HEK293T (cell line): Measurements from ENCODE around the gene LMF1.

ENCODE experiments used
- CTCF ChIA-PET: fragments of 350-600 bp; formaldehyde crosslinking; extraction: SDS; loops from one replicate; lab custom pipeline; 2021; ENCODE audit warnings: antibody characterized with exemption, inconsistent platforms; lab: Yijun Ruan, JAX
- POLR2A ChIA-PET: fragments of 350-600 bp; formaldehyde crosslinking; extraction: SDS; loops from one replicate; lab custom pipeline; 2020; ENCODE audit warnings: antibody characterized with exemption, inconsistent platforms; lab: Yijun Ruan, JAX
- DNase-seq: peaks from one replicate; pipeline ENCODE4 v3.0.0; 2012; ENCODE audit warnings: mixed read lengths; ENCODE audit errors: extremely low spot score
- ARNT ChIP-seq: fragments of 450-650 bp; IDR thresholded peaks from 2 replicates; pipeline ENCODE4 v1.6.1; 2017; ENCODE audit warnings: mild to moderate bottlenecking
- BHLHE40 ChIP-seq: fragments of 450-650 bp; IDR thresholded peaks from 2 replicates; pipeline ENCODE4 v1.6.1; 2016; ENCODE audit warnings: mild to moderate bottlenecking, moderate library complexity, borderline replicate concordance
- CTBP1 ChIP-seq: fragments of 450-650 bp; IDR thresholded peaks from 2 replicates; pipeline ENCODE4 v1.6.1; 2016; ENCODE audit warnings: borderline replicate concordance
- ELF4 ChIP-seq: fragments of 450-650 bp; IDR thresholded peaks from 2 replicates; pipeline ENCODE4 v1.6.1; 2017; ENCODE audit warnings: antibody characterized with exemption
- FOXA1 ChIP-seq: fragments of 450-650 bp; IDR thresholded peaks from 2 replicates; pipeline ENCODE4 v1.6.1; 2016; ENCODE audit warnings: mild to moderate bottlenecking
- FOXK2 ChIP-seq: fragments of 450-650 bp; IDR thresholded peaks from 2 replicates; pipeline ENCODE4 v1.6.1; 2016; ENCODE audit warnings: mild to moderate bottlenecking
- FOXM1 ChIP-seq: fragments of 450-650 bp; IDR thresholded peaks from 2 replicates; pipeline ENCODE4 v1.6.1; 2017; ENCODE audit warnings: mild to moderate bottlenecking, borderline replicate concordance
- HDGF ChIP-seq: fragments of 450-650 bp; IDR thresholded peaks from 2 replicates; pipeline ENCODE4 v1.6.1; 2017; ENCODE audit warnings: antibody characterized with exemption, borderline replicate concordance
- L3MBTL2 ChIP-seq: fragments of 450-650 bp; conservative IDR thresholded peaks from 2 replicates; pipeline ENCODE4 v1.6.1; 2016; ENCODE audit warnings: mild to moderate bottlenecking
- LEF1 ChIP-seq: fragments of 450-650 bp; IDR thresholded peaks from 2 replicates; pipeline ENCODE4 v1.6.1; 2017; ENCODE audit warnings: mild to moderate bottlenecking, borderline replicate concordance
- NFRKB ChIP-seq: fragments of 450-650 bp; IDR thresholded peaks from 2 replicates; pipeline ENCODE4 v1.6.1; 2016; ENCODE audit warnings: mild to moderate bottlenecking, moderate library complexity
- PKNOX1 ChIP-seq: fragments of 450-650 bp; IDR thresholded peaks from 2 replicates; pipeline ENCODE4 v1.6.1; 2016
- SP1 ChIP-seq: fragments of 450-650 bp; IDR thresholded peaks from 2 replicates; pipeline ENCODE4 v1.6.1; 2017
- SUZ12 ChIP-seq: fragments of 450-650 bp; IDR thresholded peaks from 2 replicates; pipeline ENCODE4 v1.6.1; 2016; ENCODE audit warnings: mild to moderate bottlenecking
- TARDBP ChIP-seq: fragments of 450-650 bp; IDR thresholded peaks from 2 replicates; pipeline ENCODE4 v1.6.1; 2016
- ZNF384 ChIP-seq: fragments of 450-650 bp; IDR thresholded peaks from 2 replicates; pipeline ENCODE4 v1.6.1; 2016

The LMF1 gene

GRCh38 chr16:893360-893759 is 77.4 kb downstream of the LMF1 start:
- DNase-seq, result no peak
- POLR2A ChIA-PET, result no interaction called here
- CTCF ChIA-PET, result no interaction called here
- TF ChIP-seq FOXK2 (no peak), ELF4 (no peak), LEF1 (no peak), SUZ12 (no peak), NFRKB (no peak), PKNOX1 (no peak), TARDBP (no peak), FOXM1 (no peak), ARNT (no peak), FOXA1 (no peak)

- ChIA-PET CTCF (no interaction called here), POLR2A (no interaction called here)
- no peak for DNase-seq
- TF ChIP-seq SUZ12 (no peak), ELF4 (no peak), FOXM1 (no peak), FOXK2 (no peak), NFRKB (no peak), CTBP1 (no peak), TARDBP (no peak), ARNT (no peak), ZNF384 (no peak), LEF1 (no peak), SP1 (no peak), PKNOX1 (no peak), L3MBTL2 (no peak), FOXA1 (no peak), BHLHE40 (no peak), HDGF (no peak)
These were observed 78.1 kb downstream of the LMF1 start for GRCh38 chr16:892536-893255.

- CTCF ChIA-PET, result no interaction called here
- TF ChIP-seq TARDBP, result no peak
- TF ChIP-seq BHLHE40, result no peak
- no peak for TF ChIP-seq FOXA1
- TF ChIP-seq SP1, result no peak
- TF ChIP-seq SUZ12, result no peak
- no peak for TF ChIP-seq CTBP1
- TF ChIP-seq NFRKB, result no peak
- no peak for TF ChIP-seq ZNF384
- TF ChIP-seq FOXM1, result no peak
- TF ChIP-seq FOXK2, result no peak
- no peak for TF ChIP-seq PKNOX1
- TF ChIP-seq ARNT, result no peak
- TF ChIP-seq LEF1, result no peak
- TF ChIP-seq ELF4, result no peak
- TF ChIP-seq HDGF, result no peak
- POLR2A ChIA-PET, result no interaction called here
- DNase-seq, result no peak
These were observed 78.8 kb downstream of the LMF1 start for GRCh38 chr16:892006-892405.

- TF ChIP-seq SUZ12 (no peak), FOXA1 (no peak), PKNOX1 (no peak), BHLHE40 (no peak), ELF4 (no peak), HDGF (no peak), NFRKB (no peak), FOXM1 (no peak), L3MBTL2 (no peak), ARNT (no peak), FOXK2 (no peak), TARDBP (no peak), ZNF384 (no peak), SP1 (no peak)
- no peak for DNase-seq
- ChIA-PET CTCF (no interaction called here), POLR2A (no interaction called here)
These were observed 79.4 kb downstream of the LMF1 start for GRCh38 chr16:891353-891740.

GRCh38 chr16:890716-891352 is 80.0 kb downstream of the LMF1 start:
- ChIA-PET POLR2A (no interaction called here), CTCF (no interaction called here)
- DNase-seq, result no peak
- no peak for TF ChIP-seq FOXK2
- no peak for TF ChIP-seq ELF4
- no peak for TF ChIP-seq ARNT
- TF ChIP-seq FOXA1, result no peak
- TF ChIP-seq L3MBTL2, result no peak
- no peak for TF ChIP-seq BHLHE40
- no peak for TF ChIP-seq NFRKB
- TF ChIP-seq CTBP1, result no peak
- no peak for TF ChIP-seq SP1
- no peak for TF ChIP-seq TARDBP
- TF ChIP-seq FOXM1, result no peak
- no peak for TF ChIP-seq PKNOX1
- no peak for TF ChIP-seq HDGF
- no peak for TF ChIP-seq ZNF384
- no peak for TF ChIP-seq LEF1
